ENCODE measurements around the gene OPA3. TPM values are rescaled to one million over a fixed set of nuclear protein-coding genes. Genes with fewer than 3 reads are reported as not detected.

Gene OPA3
- total and polyA plus RNA-seq, 10 of the 15 experiments (the other 5 are each of a cell fraction or from before 2014, with no cell fraction given) = 2.2 to 24.3 (median 13.3) TPM

DNA sequence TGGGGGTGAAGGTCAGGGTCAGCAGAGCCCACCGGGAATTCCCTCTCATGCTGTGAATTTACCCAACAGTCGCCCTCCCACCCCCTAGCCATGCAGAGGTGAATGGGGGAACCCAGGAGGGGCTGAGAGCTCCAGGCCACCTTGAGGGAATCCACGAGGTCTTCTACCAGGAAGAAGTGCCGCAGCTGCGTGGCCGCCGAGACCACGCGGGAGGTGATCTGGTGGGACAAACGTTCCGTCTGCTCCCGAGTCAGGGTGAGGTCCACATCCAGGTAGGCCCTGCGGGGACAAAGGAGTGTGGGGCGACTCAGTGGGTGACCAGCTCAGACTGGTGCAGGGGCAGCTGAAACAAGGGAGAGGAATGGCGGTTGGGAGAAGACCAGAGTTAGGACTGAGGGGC, 95.9 kb downstream of the OPA3 start:
- Histone ChIP-seq H3K79me2 (ENCODE audit: control insufficient read depth, insufficient read depth, low read length) (no peaks in the 10 kb centered on the region), H3K4me2 (ENCODE audit: control insufficient read depth, insufficient read depth) (no peak overlapping the region), H3K9me3 (replicated peaks; ENCODE audit: control insufficient read depth, insufficient read depth, low read length) (no peaks in the 10 kb centered on the region), H3K4me1 (ENCODE audit: control insufficient read depth, insufficient read depth, low read length) (0 out of 2 replicates have a peak, but pooled peaks cover 3% of the 10 kb centered on the region), H2AFZ (ENCODE audit: control insufficient read depth, low read depth, low read length) (no peak overlapping the region), H4K20me1 (ENCODE audit: control insufficient read depth, insufficient read depth) (no peaks in the 10 kb centered on the region), H3K36me3 (ENCODE audit: control insufficient read depth in 2 of 2, insufficient read depth in 2 of 2, low read length in 1 of 2) (no peaks in the 10 kb centered on the region), H3K9ac (ENCODE audit: control insufficient read depth, insufficient read depth, low read length) (no peak overlapping the region), H3K27me3 (replicated peaks in 1 of 2; ENCODE audit: control insufficient read depth in 2 of 2, insufficient read depth in 2 of 2, low read length in 1 of 2) (no peaks in the 10 kb centered on the region), H3K4me3 (no peak overlapping the region), H3K27ac (ENCODE audit: control insufficient read depth, insufficient read depth) (no peak overlapping the region)
- FAIRE-seq (no peak), DNase-seq (ENCODE audit: low read depth, low spot score) (no peak), ATAC-seq (no peak)
- WGBS (ENCODE audit: insufficient coverage, insufficient replicate concordance, low lambda C conversion rate, missing lambda C conversion rate) = 56% methylated on average over 15 of the region's 15 CpGs
- SMC1A ChIA-PET (ENCODE audit: uncharacterized antibody, unreplicated experiment) = interaction anchor here (0.7 kb wide), 1 partner anchor 385 kb away, joined by 3 read pairs; no protein-coding TSS in a partner anchor
- TF ChIP-seq CTCF (IDR thresholded peaks at IDR 0.05 in 2 of 3, conservative IDR thresholded peaks at IDR 0.05 in 1 of 3; ENCODE audit: control insufficient read depth in 2 of 3, extremely low read depth in 1 of 3, insufficient read depth in 1 of 3, low read depth in 3 of 3, low read length in 3 of 3) = no peak
- TF ChIP-seq MTA3 (IDR thresholded peaks at IDR 0.05; ENCODE audit: borderline replicate concordance, low read length) = no peak
- no peak for TF ChIP-seq ATF7 (IDR thresholded peaks at IDR 0.05; ENCODE audit: low read depth)
- TF ChIP-seq SUZ12 (IDR thresholded peaks at IDR 0.05; ENCODE audit: unreplicated experiment) = no peak
- no peak for TF ChIP-seq KDM1A (IDR thresholded peaks at IDR 0.05; ENCODE audit: borderline replicate concordance)
- TF ChIP-seq RUNX3 (IDR thresholded peaks at IDR 0.05; ENCODE audit: low read length) = no peak
- intact Hi-C loops (cut with micrococcal nuclease; ENCODE audit: unreplicated experiment) = loop anchor here (10.0 kb wide), 1 partner anchor 394 kb away; the partner anchor contains the start of gene PPP1R37
- in situ Hi-C loops (cut with MboI) = no loop called here
- POLR2A ChIA-PET = interaction anchor here (0.7 kb wide), 1 partner anchor 10 kb away, joined by 3 read pairs; no protein-coding TSS in a partner anchor
- CTCF ChIA-PET = interaction anchor here (0.6 to 2.6 kb wide), 4 partner anchors 10 to 229 kb away, joined by 3 to 12 read pairs (median 4); no protein-coding TSS in a partner anchor
- RAD21 ChIA-PET (ENCODE audit: unreplicated experiment) = interaction anchor here (1.3 to 1.6 kb wide), 3 partner anchors 10 to 153 kb away, joined by 4 to 6 read pairs (median 5); no protein-coding TSS in a partner anchor
- BruUV-seq (replicated peaks) = no TSS peak

Data from GM12878 (cell line).